ENCODE data around the gene PHETA1. TPM values are rescaled to one million over a fixed set of nuclear protein-coding genes. Genes with fewer than 3 reads are reported as not detected.

Gene PHETA1
- total and polyA plus RNA-seq, 10 of the 15 experiments (the other 5 are each of a cell fraction or from before 2014, with no cell fraction given): 0.02 to 1.3 (median 0.51) TPM; not detected in 1

DNA sequence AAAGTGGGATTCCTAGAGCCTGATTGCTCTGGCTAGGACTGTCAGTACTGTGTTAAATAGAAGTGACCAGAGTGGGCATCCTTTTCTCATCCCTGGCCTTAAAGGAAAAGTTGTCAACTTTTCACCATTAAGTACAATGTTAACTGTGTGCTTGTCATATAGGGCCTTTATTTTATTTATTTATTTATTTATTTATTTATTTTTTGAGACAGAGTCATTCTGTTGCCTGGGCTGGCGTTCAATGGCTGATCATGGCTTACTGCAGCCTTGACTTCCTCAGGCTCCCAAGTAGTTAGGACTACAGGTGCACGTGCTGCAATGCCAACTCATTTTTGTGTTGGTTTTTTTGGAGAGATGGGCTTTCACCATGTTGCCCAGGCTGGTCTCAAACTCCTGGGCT is 48.4 kb upstream of the PHETA1 start (continued):
- TF ChIP-seq, protein P1, sequence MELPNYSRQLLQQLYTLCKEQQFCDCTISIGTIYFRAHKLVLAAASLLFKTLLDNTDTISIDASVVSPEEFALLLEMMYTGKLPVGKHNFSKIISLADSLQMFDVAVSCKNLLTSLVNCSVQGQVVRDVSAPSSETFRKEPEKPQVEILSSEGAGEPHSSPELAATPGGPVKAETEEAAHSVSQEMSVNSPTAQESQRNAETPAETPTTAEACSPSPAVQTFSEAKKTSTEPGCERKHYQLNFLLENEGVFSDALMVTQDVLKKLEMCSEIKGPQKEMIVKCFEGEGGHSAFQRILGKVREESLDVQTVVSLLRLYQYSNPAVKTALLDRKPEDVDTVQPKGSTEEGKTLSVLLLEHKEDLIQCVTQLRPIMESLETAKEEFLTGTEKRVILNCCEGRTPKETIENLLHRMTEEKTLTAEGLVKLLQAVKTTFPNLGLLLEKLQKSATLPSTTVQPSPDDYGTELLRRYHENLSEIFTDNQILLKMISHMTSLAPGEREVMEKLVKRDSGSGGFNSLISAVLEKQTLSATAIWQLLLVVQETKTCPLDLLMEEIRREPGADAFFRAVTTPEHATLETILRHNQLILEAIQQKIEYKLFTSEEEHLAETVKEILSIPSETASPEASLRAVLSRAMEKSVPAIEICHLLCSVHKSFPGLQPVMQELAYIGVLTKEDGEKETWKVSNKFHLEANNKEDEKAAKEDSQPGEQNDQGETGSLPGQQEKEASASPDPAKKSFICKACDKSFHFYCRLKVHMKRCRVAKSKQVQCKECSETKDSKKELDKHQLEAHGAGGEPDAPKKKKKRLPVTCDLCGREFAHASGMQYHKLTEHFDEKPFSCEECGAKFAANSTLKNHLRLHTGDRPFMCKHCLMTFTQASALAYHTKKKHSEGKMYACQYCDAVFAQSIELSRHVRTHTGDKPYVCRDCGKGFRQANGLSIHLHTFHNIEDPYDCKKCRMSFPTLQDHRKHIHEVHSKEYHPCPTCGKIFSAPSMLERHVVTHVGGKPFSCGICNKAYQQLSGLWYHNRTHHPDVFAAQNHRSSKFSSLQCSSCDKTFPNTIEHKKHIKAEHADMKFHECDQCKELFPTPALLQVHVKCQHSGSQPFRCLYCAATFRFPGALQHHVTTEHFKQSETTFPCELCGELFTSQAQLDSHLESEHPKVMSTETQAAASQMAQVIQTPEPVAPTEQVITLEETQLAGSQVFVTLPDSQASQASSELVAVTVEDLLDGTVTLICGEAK (IDR thresholded peaks at IDR 0.05; ENCODE audit: borderline replicate concordance): no peak
- TF ChIP-seq IKZF2 (IDR thresholded peaks at IDR 0.05) (no peak), BCL11A (IDR thresholded peaks at IDR 0.05; ENCODE audit: low read depth, low read length) (no peak)
- TF ChIP-seq, protein P2, sequence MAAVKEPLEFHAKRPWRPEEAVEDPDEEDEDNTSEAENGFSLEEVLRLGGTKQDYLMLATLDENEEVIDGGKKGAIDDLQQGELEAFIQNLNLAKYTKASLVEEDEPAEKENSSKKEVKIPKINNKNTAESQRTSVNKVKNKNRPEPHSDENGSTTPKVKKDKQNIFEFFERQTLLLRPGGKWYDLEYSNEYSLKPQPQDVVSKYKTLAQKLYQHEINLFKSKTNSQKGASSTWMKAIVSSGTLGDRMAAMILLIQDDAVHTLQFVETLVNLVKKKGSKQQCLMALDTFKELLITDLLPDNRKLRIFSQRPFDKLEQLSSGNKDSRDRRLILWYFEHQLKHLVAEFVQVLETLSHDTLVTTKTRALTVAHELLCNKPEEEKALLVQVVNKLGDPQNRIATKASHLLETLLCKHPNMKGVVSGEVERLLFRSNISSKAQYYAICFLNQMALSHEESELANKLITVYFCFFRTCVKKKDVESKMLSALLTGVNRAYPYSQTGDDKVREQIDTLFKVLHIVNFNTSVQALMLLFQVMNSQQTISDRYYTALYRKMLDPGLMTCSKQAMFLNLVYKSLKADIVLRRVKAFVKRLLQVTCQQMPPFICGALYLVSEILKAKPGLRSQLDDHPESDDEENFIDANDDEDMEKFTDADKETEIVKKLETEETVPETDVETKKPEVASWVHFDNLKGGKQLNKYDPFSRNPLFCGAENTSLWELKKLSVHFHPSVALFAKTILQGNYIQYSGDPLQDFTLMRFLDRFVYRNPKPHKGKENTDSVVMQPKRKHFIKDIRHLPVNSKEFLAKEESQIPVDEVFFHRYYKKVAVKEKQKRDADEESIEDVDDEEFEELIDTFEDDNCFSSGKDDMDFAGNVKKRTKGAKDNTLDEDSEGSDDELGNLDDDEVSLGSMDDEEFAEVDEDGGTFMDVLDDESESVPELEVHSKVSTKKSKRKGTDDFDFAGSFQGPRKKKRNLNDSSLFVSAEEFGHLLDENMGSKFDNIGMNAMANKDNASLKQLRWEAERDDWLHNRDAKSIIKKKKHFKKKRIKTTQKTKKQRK (IDR thresholded peaks at IDR 0.05; ENCODE audit: low read depth, low read length): no peak
- TF ChIP-seq, protein P3, sequence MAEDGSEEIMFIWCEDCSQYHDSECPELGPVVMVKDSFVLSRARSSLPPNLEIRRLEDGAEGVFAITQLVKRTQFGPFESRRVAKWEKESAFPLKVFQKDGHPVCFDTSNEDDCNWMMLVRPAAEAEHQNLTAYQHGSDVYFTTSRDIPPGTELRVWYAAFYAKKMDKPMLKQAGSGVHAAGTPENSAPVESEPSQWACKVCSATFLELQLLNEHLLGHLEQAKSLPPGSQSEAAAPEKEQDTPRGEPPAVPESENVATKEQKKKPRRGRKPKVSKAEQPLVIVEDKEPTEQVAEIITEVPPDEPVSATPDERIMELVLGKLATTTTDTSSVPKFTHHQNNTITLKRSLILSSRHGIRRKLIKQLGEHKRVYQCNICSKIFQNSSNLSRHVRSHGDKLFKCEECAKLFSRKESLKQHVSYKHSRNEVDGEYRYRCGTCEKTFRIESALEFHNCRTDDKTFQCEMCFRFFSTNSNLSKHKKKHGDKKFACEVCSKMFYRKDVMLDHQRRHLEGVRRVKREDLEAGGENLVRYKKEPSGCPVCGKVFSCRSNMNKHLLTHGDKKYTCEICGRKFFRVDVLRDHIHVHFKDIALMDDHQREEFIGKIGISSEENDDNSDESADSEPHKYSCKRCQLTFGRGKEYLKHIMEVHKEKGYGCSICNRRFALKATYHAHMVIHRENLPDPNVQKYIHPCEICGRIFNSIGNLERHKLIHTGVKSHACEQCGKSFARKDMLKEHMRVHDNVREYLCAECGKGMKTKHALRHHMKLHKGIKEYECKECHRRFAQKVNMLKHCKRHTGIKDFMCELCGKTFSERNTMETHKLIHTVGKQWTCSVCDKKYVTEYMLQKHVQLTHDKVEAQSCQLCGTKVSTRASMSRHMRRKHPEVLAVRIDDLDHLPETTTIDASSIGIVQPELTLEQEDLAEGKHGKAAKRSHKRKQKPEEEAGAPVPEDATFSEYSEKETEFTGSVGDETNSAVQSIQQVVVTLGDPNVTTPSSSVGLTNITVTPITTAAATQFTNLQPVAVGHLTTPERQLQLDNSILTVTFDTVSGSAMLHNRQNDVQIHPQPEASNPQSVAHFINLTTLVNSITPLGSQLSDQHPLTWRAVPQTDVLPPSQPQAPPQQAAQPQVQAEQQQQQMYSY (CRISPR knock-in tag; IDR thresholded peaks at IDR 0.05): no peak

Data from GM12878 (cell line).